Right atrium auricular region (tissue), 2 donors: ENCODE results near the gene PCDH9. TPM values are rescaled to one million over a fixed set of nuclear protein-coding genes. Genes with fewer than 3 reads are reported as not detected.

ENCODE experiments used
- DNase-seq: peaks from one replicate; pipeline ENCODE4 v3.0.0-alpha.2; 2019; ENCODE audit warnings: low spot score
- H3K27ac ChIP-seq, 2 donors: fragments of 200-600 bp; sonication (generic); 1 replicate in 1 of 2; 2 replicates in 1 of 2; pipeline ENCODE4 v1.5.1; 2016 to 2019
- H3K27me3 ChIP-seq, 2 donors: fragments of 200-600 bp; sonication (generic); one replicate each; pipeline versions ENCODE4 v1.5.1 to v1.6.0; 2017 to 2019
- H3K36me3 ChIP-seq: fragments of 200-600 bp; sonication (generic); one replicate; pipeline ENCODE4 v1.5.1; 2016
- H3K4me1 ChIP-seq, 2 donors: fragments of 200-600 bp; sonication (generic); one replicate each; pipeline versions ENCODE4 v1.5.1 to v1.6.0; 2017 to 2019
- H3K4me3 ChIP-seq, 2 donors: fragments of 200-600 bp; sonication (generic); 1 replicate in 1 of 2; 2 replicates in 1 of 2; pipeline ENCODE4 v1.5.1; 2017 to 2019; ENCODE audit warnings: mild to moderate bottlenecking in 1 of 2, moderate library complexity in 1 of 2
- H3K9me3 ChIP-seq, 2 donors: fragments of 200-600 bp; sonication (generic); one replicate each; pipeline ENCODE4 v1.5.1; 2019
- total RNA-seq, 2 donors: library from RNA; depleted of rRNA; stranded (reverse); fragments of >200 nt; gene quantifications; one replicate each; pipeline ENCODE4 v1.1.0, GENCODE V29; 2016
- TF ChIP-seq, protein P1 (sequence below), 2 donors: fragments of 200-600 bp; sonication (generic); IDR thresholded peaks; one replicate each; pipeline ENCODE4 v1.5.1; 2019; ENCODE audit warnings: antibody characterized with exemption in 2 of 2

The PCDH9 gene
- total RNA-seq, 2 donors from 2014 or later = 19.4 to 28.7 TPM

DNA sequence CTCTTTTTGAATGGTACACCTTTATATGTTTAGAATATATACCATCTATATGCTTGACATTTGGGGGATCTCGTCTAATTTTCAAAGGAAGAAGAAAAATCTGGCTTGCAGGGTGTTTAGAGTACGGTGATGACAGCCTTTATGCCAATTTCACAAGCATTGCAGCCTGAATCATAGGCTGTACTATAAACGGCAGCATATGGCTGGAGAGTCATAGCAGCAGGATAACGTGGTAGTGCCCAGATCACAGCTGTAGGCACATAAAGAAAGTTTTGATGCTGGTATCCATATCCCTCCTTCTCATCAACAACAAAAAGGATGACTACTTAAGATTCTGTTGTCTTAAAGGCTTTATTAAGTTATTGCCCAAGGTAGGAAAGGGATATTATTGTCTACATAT lies 253.0 kb downstream of the PCDH9 start:
- H3K27ac ChIP-seq = no peak overlapping the region
- H3K36me3 ChIP-seq = no peaks in the 10 kb centered on the region
- DNase-seq = no peak
- H3K4me1 ChIP-seq = no peaks in the 10 kb centered on the region
- TF ChIP-seq, protein P1, sequence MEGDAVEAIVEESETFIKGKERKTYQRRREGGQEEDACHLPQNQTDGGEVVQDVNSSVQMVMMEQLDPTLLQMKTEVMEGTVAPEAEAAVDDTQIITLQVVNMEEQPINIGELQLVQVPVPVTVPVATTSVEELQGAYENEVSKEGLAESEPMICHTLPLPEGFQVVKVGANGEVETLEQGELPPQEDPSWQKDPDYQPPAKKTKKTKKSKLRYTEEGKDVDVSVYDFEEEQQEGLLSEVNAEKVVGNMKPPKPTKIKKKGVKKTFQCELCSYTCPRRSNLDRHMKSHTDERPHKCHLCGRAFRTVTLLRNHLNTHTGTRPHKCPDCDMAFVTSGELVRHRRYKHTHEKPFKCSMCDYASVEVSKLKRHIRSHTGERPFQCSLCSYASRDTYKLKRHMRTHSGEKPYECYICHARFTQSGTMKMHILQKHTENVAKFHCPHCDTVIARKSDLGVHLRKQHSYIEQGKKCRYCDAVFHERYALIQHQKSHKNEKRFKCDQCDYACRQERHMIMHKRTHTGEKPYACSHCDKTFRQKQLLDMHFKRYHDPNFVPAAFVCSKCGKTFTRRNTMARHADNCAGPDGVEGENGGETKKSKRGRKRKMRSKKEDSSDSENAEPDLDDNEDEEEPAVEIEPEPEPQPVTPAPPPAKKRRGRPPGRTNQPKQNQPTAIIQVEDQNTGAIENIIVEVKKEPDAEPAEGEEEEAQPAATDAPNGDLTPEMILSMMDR (IDR thresholded peaks at IDR 0.05) = no peak
- H3K9me3 ChIP-seq = no peaks in the 10 kb centered on the region
- no peak overlapping the region for H3K4me3 ChIP-seq
- no peaks in the 10 kb centered on the region for H3K27me3 ChIP-seq

GRCh38 chr13:66974889-66975288 lies 255.2 kb downstream of the PCDH9 start:
- TF ChIP-seq, protein P1 (IDR thresholded peaks at IDR 0.05) = no peak

DNA sequence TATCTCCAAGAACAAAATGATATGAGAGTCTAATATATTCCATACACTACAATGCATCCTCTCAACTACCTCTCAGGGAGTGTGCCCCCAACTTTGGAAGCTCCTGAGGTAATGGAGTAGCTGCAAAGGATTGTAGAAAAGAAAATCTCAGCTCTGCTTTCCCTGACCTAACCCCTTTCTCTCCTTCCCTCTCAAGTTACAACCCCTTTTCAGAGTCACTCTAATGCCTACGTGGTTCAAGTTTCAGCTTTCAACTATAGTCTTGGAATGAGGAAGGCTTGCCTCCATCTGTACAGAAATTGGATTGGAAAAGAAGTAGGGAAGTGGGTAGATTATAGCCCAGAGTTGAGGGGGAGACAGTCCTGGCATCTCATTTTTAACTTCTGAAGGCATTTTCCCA lies 256.0 kb downstream of the PCDH9 start:
- Histone ChIP-seq H3K36me3 (no peaks in the 10 kb centered on the region), H3K4me1 (no peaks in the 10 kb centered on the region), H3K27ac (no peak overlapping the region), H3K4me3 (no peak overlapping the region), H3K9me3 (no peaks in the 10 kb centered on the region), H3K27me3 (no peaks in the 10 kb centered on the region)
- DNase-seq = no peak
- TF ChIP-seq, protein P1 (IDR thresholded peaks at IDR 0.05) = no peak

More at GRCh38 chr13:66974889-66975288, 255.2 kb downstream of the PCDH9 start:
- Histone ChIP-seq H3K4me1 (no peaks in the 10 kb centered on the region), H3K36me3 (no peaks in the 10 kb centered on the region), H3K27ac (no peak overlapping the region), H3K4me3 (no peak overlapping the region), H3K27me3 (no peaks in the 10 kb centered on the region), H3K9me3 (no peaks in the 10 kb centered on the region)
- DNase-seq = no peak

GRCh38 chr13:66972659-66973058 lies 257.5 kb downstream of the PCDH9 start:
- TF ChIP-seq, protein P1 (IDR thresholded peaks at IDR 0.05) = no peak
- no peak for DNase-seq
- H3K27me3 ChIP-seq = no peaks in the 10 kb centered on the region
- H3K9me3 ChIP-seq = no peaks in the 10 kb centered on the region
- no peaks in the 10 kb centered on the region for H3K36me3 ChIP-seq
- no peak overlapping the region for H3K4me3 ChIP-seq
- no peak overlapping the region for H3K27ac ChIP-seq
- H3K4me1 ChIP-seq = no peaks in the 10 kb centered on the region

GRCh38 chr13:66971004-66971403 lies 259.1 kb downstream of the PCDH9 start:
- Histone ChIP-seq H3K36me3 (no peaks in the 10 kb centered on the region), H3K4me1 (no peaks in the 10 kb centered on the region), H3K27me3 (no peaks in the 10 kb centered on the region), H3K9me3 (no peaks in the 10 kb centered on the region), H3K27ac (no peak overlapping the region), H3K4me3 (no peak overlapping the region)
- TF ChIP-seq, protein P1 (IDR thresholded peaks at IDR 0.05) = no peak
- no peak for DNase-seq

DNA sequence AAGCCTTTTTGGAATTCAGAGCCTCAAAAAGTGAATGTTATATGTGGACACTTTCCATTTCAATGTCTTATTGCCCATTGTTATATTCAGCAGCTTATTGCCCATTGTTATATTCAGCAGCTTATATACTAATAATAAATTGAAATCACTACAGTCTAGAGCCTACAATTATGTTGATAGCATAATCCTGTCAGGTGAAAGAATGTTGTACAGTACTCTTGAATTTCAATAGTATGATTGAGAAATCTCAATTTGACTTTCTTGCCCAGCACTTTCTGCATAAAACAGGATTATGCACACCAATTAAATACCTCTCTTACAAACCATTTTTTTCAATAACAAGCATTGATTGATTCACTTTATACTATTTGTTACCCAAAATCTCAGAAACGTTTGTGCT lies 260.8 kb downstream of the PCDH9 start:
- no peaks in the 10 kb centered on the region for H3K9me3 ChIP-seq
- no peaks in the 10 kb centered on the region for H3K4me1 ChIP-seq
- H3K27ac ChIP-seq = no peak overlapping the region
- TF ChIP-seq, protein P1 (IDR thresholded peaks at IDR 0.05) = no peak
- H3K36me3 ChIP-seq = no peaks in the 10 kb centered on the region
- no peak for DNase-seq
- H3K4me3 ChIP-seq = no peak overlapping the region
- no peaks in the 10 kb centered on the region for H3K27me3 ChIP-seq
